ENCODE results near the gene XPR1. TPM values are rescaled to one million over a fixed set of nuclear protein-coding genes. Genes with fewer than 3 reads are reported as not detected.

The XPR1 gene
- total and polyA plus RNA-seq, 2 donors (not counting 1 experiment from before 2014, with no cell fraction given) = 2.8 to 22.3 TPM

- Mint-ChIP-seq H3K27ac (no peak overlapping the region), H3K4me3 (no peak overlapping the region), H3K27me3 (peaks cover 20% of the 10 kb centered on the region), H3K9me3 (ENCODE audit: insufficient read depth) (no peaks in the 10 kb centered on the region), H3K4me1 (no peaks in the 10 kb centered on the region)
- H3K4me2 ChIP-seq (replicated peaks; ENCODE audit: low read depth, low read length, poor library complexity, severe bottlenecking) = no peak overlapping the region
- no peak overlapping the region for H3K27ac ChIP-seq (ENCODE audit: low read length in 2 of 2)
- peaks cover 0 to 15% (median 0%) of the 10 kb centered on the region in 4 experiments for H3K27me3 ChIP-seq (replicated peaks in 1 of 4; ENCODE audit: control extremely low read depth in 1 of 4, control insufficient read depth in 3 of 4, insufficient read depth in 4 of 4, low read length in 3 of 4)
- H4K20me1 ChIP-seq (ENCODE audit: control insufficient read depth, insufficient read depth, low read length, poor library complexity, severe bottlenecking) = no peaks in the 10 kb centered on the region
- H3K9ac ChIP-seq (ENCODE audit: low read length) = no peak overlapping the region
- WGBS (ENCODE audit: insufficient coverage) = 97% methylated on average over 6 of the region's 6 CpGs
- no peaks in the 10 kb centered on the region for H3K79me2 ChIP-seq (ENCODE audit: control insufficient read depth, insufficient read depth, low read length)
- POLR2A ChIA-PET = no interaction called here
- H3K4me1 ChIP-seq (ENCODE audit: control insufficient read depth in 2 of 2, insufficient read depth in 2 of 2, low read length in 2 of 2) = peaks cover 0 to 4% of the 10 kb centered on the region in 2 donors
- peaks cover 0 to 12% (median 0%) of the 10 kb centered on the region in 3 donors for H3K9me3 ChIP-seq (ENCODE audit: control extremely low read depth in 1 of 3, control insufficient read depth in 2 of 3, insufficient read depth in 1 of 3, low read length in 2 of 3)
- ATAC-seq (ENCODE audit: low read depth) (no peak), DNase-seq (no peak)
- intact Hi-C loops (cut with micrococcal nuclease) = no loop called here
- TF ChIP-seq CTCF (IDR thresholded peaks at IDR 0.05) (no peak), EZH2 (IDR thresholded peaks at IDR 0.05; ENCODE audit: borderline replicate concordance, insufficient read depth, low read depth, low read length, poor library complexity, severe bottlenecking) (no peak)
- no peak overlapping the region for H3K4me3 ChIP-seq (ENCODE audit: control extremely low read depth in 1 of 5, extremely low read depth in 1 of 5, insufficient read depth in 1 of 5, low read depth in 2 of 5, low read length in 4 of 5)
- CTCF ChIA-PET = no interaction called here
- H3K36me3 ChIP-seq (replicated peaks in 1 of 2; ENCODE audit: control extremely low read depth in 1 of 2, control insufficient read depth in 1 of 2, extremely low read depth in 1 of 2, insufficient read depth in 2 of 2, low read length in 1 of 2) = no peaks in the 10 kb centered on the region
- H2AFZ ChIP-seq (ENCODE audit: insufficient read depth, low read depth, low read length, poor library complexity, severe bottlenecking) = no peak overlapping the region
Measured at GRCh38 chr1:180921386-180921785, 289.6 kb downstream of the XPR1 start.

- Mint-ChIP-seq H3K9me3 (ENCODE audit: insufficient read depth) (no peaks in the 10 kb centered on the region), H3K4me1 (peaks cover 2% of the 10 kb centered on the region), H3K27ac (no peak overlapping the region), H3K27me3 (peaks cover 20% of the 10 kb centered on the region), H3K4me3 (no peak overlapping the region)
- Histone ChIP-seq H3K27me3 (replicated peaks in 1 of 4; ENCODE audit: control extremely low read depth in 1 of 4, control insufficient read depth in 3 of 4, insufficient read depth in 4 of 4, low read length in 3 of 4) (peaks cover 0 to 15% (median 0%) of the 10 kb centered on the region in 4 experiments), H2AFZ (ENCODE audit: insufficient read depth, low read depth, low read length, poor library complexity, severe bottlenecking) (no peak overlapping the region), H3K9ac (ENCODE audit: low read length) (no peak overlapping the region), H3K9me3 (ENCODE audit: control extremely low read depth in 1 of 3, control insufficient read depth in 2 of 3, insufficient read depth in 1 of 3, low read length in 2 of 3) (peaks cover 0 to 12% (median 0%) of the 10 kb centered on the region in 3 donors), H3K4me1 (ENCODE audit: control insufficient read depth in 2 of 2, insufficient read depth in 2 of 2, low read length in 2 of 2) (peaks cover 0 to 9% of the 10 kb centered on the region in 2 donors), H4K20me1 (ENCODE audit: control insufficient read depth, insufficient read depth, low read length, poor library complexity, severe bottlenecking) (no peaks in the 10 kb centered on the region), H3K36me3 (replicated peaks in 1 of 2; ENCODE audit: control extremely low read depth in 1 of 2, control insufficient read depth in 1 of 2, extremely low read depth in 1 of 2, insufficient read depth in 2 of 2, low read length in 1 of 2) (no peaks in the 10 kb centered on the region), H3K27ac (ENCODE audit: low read length in 2 of 2) (no peak overlapping the region), H3K4me3 (ENCODE audit: control extremely low read depth in 1 of 5, extremely low read depth in 1 of 5, insufficient read depth in 1 of 5, low read depth in 2 of 5, low read length in 4 of 5) (no peak overlapping the region), H3K79me2 (ENCODE audit: control insufficient read depth, insufficient read depth, low read length) (no peaks in the 10 kb centered on the region), H3K4me2 (replicated peaks; ENCODE audit: low read depth, low read length, poor library complexity, severe bottlenecking) (no peak overlapping the region)
- TF ChIP-seq CTCF (IDR thresholded peaks at IDR 0.05) (no peak), EZH2 (IDR thresholded peaks at IDR 0.05; ENCODE audit: borderline replicate concordance, insufficient read depth, low read depth, low read length, poor library complexity, severe bottlenecking) (no peak)
- ATAC-seq (ENCODE audit: low read depth) (no peak), DNase-seq (no peak)
- intact Hi-C loops (cut with micrococcal nuclease) = no loop called here
- ChIA-PET CTCF (no interaction called here), POLR2A (no interaction called here)
- 67% methylated on average over 8 of the region's 21 CpGs for WGBS (ENCODE audit: insufficient coverage)
Measured at GRCh38 chr1:180921891-180922630, 290.2 kb downstream of the XPR1 start.

Data from B cell (primary cell).